OCI-LY7 (cell line): ENCODE measurements around the gene ZNF254. TPM values are rescaled to one million over a fixed set of nuclear protein-coding genes. Genes with fewer than 3 reads are reported as not detected.

Experiments used
- BruUV-seq: library from RNA; stranded (reverse); fragments of 400-500 nt; replicated peaks from 2 replicates; lab custom pipeline; 2021; lab: Mats Ljungman, UMichigan
- CTCF ChIA-PET: fragments of 300-600 bp; sonication (Branson Sonifier 250); formaldehyde crosslinking; loops from one replicate; lab custom pipeline; 2022; ENCODE audit warnings: antibody characterized with exemption; ENCODE audit not compliant: unreplicated experiment; lab: Charles Lee
- POLR2A ChIA-PET: fragments of 300-600 bp; sonication (Branson Sonifier 250); formaldehyde crosslinking; loops from one replicate; lab custom pipeline; 2022; ENCODE audit warnings: antibody characterized with exemption; lab: Charles Lee
- DNase-seq: peaks from one replicate; pipeline ENCODE4 v3.0.0-alpha.2; 2015; ENCODE audit warnings: low spot score
- H2AFZ ChIP-seq: fragments of 200-600 bp; sonication (generic), shearing (Covaris generic); 2 replicates; pipeline ENCODE4 v1.6.1; 2014; ENCODE audit warnings: mild to moderate bottlenecking, antibody characterized with exemption, low read length, moderate library complexity
- H3K27ac ChIP-seq: fragments of 200-600 bp; sonication (generic); 2 replicates; pipeline ENCODE4 v1.5.1; 2014; ENCODE audit warnings: mixed run types, low read depth, mild to moderate bottlenecking, moderate library complexity, low read length, inconsistent platforms; ENCODE audit not compliant: poor library complexity, severe bottlenecking
- H3K36me3 ChIP-seq: fragments of 200-600 bp; sonication (generic); 2 replicates; pipeline ENCODE4 v1.6.1; 2014; ENCODE audit warnings: mild to moderate bottlenecking, antibody characterized with exemption, low read length, moderate library complexity, mixed read lengths; ENCODE audit not compliant: insufficient read depth
- H3K4me1 ChIP-seq: fragments of 200-600 bp; sonication (generic); 2 replicates; pipeline ENCODE4 v1.5.1; 2014; ENCODE audit warnings: mild to moderate bottlenecking, low read length; ENCODE audit not compliant: insufficient read depth, poor library complexity, severe bottlenecking
- H3K4me2 ChIP-seq: fragments of 200-600 bp; sonication (generic); 2 replicates; pipeline ENCODE4 v1.6.1; 2014; ENCODE audit warnings: mild to moderate bottlenecking, low read length
- H3K4me3 ChIP-seq: fragments of 200-600 bp; sonication (generic); 2 replicates; pipeline ENCODE4 v1.5.1; 2014; ENCODE audit warnings: mild to moderate bottlenecking, low read depth, low read length; ENCODE audit not compliant: poor library complexity, severe bottlenecking
- H3K79me2 ChIP-seq: fragments of 200-600 bp; sonication (generic); 2 replicates; pipeline ENCODE4 v1.6.1; 2016; ENCODE audit warnings: low read depth, mild to moderate bottlenecking, low read length, moderate library complexity, mixed read lengths; ENCODE audit not compliant: insufficient read depth
- H3K9me2 ChIP-seq: fragments of 200-600 bp; sonication (generic); 2 replicates; pipeline ENCODE4 v1.6.1; 2016; ENCODE audit warnings: mild to moderate bottlenecking, low read length, mixed read lengths; ENCODE audit not compliant: insufficient read depth
- H3K9me3 ChIP-seq: fragments of 200-600 bp; sonication (generic); 2 replicates; pipeline ENCODE4 v1.6.1; 2014; ENCODE audit warnings: mild to moderate bottlenecking, mixed run types, low read length, mixed read lengths
- H4K20me1 ChIP-seq: fragments of 200-600 bp; sonication (generic); 2 replicates; pipeline ENCODE4 v1.6.1; 2014; ENCODE audit warnings: mild to moderate bottlenecking, antibody characterized with exemption, low read length, moderate library complexity, mixed read lengths; ENCODE audit not compliant: insufficient read depth
- EZH2phosphoT487 ChIP-seq: fragments of 200-600 bp; sonication (generic); IDR thresholded peaks from 2 replicates; pipeline ENCODE4 v1.6.1; 2018; ENCODE audit warnings: low read depth, borderline replicate concordance, mild to moderate bottlenecking, mixed run types, antibody characterized with exemption, low read length, moderate library complexity, mixed read lengths
- intact Hi-C: fragments of 100-400 bp; cut with micrococcal nuclease; formaldehyde crosslinking; loops from one replicate; pipeline ENCODE4 v1.10.0; 2022; ENCODE audit not compliant: unreplicated experiment
- total RNA-seq, 2 experiments: library from RNA; depleted of rRNA in 1 of 2; stranded (reverse); fragments of >200 nt in 1 of 2; shearing (Covaris generic) in 1 of 2; gene quantifications; 2 replicates each; pipeline ENCODE4 v1.2.3, GENCODE V29; 2014 to 2022
- TF ChIP-seq, protein P1 (sequence below): fragments of 200-600 bp; sonication (generic); conservative IDR thresholded peaks from 2 replicates; pipeline ENCODE4 v1.5.1; 2014; ENCODE audit warnings: mild to moderate bottlenecking, antibody characterized with exemption, low read length, moderate library complexity, mixed read lengths

Gene ZNF254
- total RNA-seq, 2 experiments from 2014 or later: 10.1 to 12.2 TPM

- intact Hi-C loops: no loop called here
- Histone ChIP-seq H3K4me3 (no peak overlapping the region), H3K9me2 (no peaks in the 10 kb centered on the region), H3K4me2 (no peak overlapping the region), H2AFZ (no peak overlapping the region), H3K79me2 (no peaks in the 10 kb centered on the region), H3K4me1 (no peaks in the 10 kb centered on the region), H4K20me1 (no peaks in the 10 kb centered on the region), H3K9me3 (no peaks in the 10 kb centered on the region), H3K36me3 (peaks cover 27% of the 10 kb centered on the region), H3K27ac (no peak overlapping the region)
- ChIA-PET CTCF (no interaction called here), POLR2A (no interaction called here)
- no TSS peak for BruUV-seq
- TF ChIP-seq EZH2phosphoT487: no peak
- TF ChIP-seq, protein P1, sequence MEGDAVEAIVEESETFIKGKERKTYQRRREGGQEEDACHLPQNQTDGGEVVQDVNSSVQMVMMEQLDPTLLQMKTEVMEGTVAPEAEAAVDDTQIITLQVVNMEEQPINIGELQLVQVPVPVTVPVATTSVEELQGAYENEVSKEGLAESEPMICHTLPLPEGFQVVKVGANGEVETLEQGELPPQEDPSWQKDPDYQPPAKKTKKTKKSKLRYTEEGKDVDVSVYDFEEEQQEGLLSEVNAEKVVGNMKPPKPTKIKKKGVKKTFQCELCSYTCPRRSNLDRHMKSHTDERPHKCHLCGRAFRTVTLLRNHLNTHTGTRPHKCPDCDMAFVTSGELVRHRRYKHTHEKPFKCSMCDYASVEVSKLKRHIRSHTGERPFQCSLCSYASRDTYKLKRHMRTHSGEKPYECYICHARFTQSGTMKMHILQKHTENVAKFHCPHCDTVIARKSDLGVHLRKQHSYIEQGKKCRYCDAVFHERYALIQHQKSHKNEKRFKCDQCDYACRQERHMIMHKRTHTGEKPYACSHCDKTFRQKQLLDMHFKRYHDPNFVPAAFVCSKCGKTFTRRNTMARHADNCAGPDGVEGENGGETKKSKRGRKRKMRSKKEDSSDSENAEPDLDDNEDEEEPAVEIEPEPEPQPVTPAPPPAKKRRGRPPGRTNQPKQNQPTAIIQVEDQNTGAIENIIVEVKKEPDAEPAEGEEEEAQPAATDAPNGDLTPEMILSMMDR: no peak
- DNase-seq: no peak
These were observed 32.7 kb upstream of the ZNF254 start for GRCh38 chr19:24054044-24054935.

DNA sequence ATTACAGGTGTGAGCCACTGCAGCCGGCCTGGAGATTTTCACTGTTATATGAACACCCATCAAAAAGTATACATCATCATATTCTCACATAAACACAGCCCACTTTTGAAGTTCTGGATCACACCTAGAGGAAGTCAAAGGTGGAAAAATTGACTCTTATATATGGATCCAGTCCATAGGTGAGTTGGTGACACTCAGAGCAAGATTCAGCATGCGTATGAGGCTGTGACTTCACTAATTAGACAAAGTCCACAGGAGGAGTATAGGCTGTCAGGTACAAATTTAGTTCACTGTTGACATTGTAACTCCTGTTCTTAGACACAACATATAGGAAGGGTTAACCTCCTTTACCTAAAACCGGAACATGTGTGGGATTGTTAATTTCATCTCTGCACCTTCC, 31.4 kb upstream of the ZNF254 start:
- H3K4me2 ChIP-seq: no peak overlapping the region
- TF ChIP-seq, protein P1: no peak
- no peak for TF ChIP-seq EZH2phosphoT487
- intact Hi-C loops: no loop called here
- H3K36me3 ChIP-seq: peaks cover 20% of the 10 kb centered on the region
- ChIA-PET CTCF (no interaction called here), POLR2A (no interaction called here)
- DNase-seq: no peak
- no peak overlapping the region for H2AFZ ChIP-seq
- H3K4me3 ChIP-seq: no peak overlapping the region
- no peaks in the 10 kb centered on the region for H3K9me3 ChIP-seq
- H3K79me2 ChIP-seq: no peaks in the 10 kb centered on the region
- H3K27ac ChIP-seq: no peak overlapping the region
- BruUV-seq: no TSS peak
- no peaks in the 10 kb centered on the region for H3K4me1 ChIP-seq
- H3K9me2 ChIP-seq: no peaks in the 10 kb centered on the region
- H4K20me1 ChIP-seq: no peaks in the 10 kb centered on the region

DNA sequence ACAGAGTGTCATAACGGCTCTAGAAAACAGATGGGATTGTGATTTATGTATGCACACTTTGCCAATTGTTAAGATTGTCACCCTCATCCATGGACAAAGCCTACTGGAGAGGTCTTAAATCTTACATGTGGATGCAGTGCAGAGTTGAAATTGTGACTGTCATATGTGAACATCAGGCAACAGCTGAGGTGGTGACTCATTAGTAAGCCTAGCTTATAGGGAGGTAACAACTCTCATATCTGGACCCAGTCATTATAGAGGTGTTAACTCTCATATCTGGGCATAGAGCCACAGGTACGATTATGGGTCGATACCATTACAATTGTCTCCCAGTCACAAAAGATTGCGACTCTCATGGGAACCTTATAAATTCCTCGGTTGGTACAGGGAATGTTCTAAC, 29.8 kb upstream of the ZNF254 start:
- TF ChIP-seq, protein P1: no peak
- TF ChIP-seq EZH2phosphoT487: no peak
- Histone ChIP-seq H2AFZ (no peak overlapping the region), H3K36me3 (peaks cover 16% of the 10 kb centered on the region; the same call in 1 of the 2 replicates), H3K27ac (no peak overlapping the region), H3K4me2 (no peak overlapping the region), H3K4me3 (no peak overlapping the region), H3K4me1 (no peaks in the 10 kb centered on the region), H4K20me1 (no peaks in the 10 kb centered on the region), H3K79me2 (no peaks in the 10 kb centered on the region), H3K9me2 (no peaks in the 10 kb centered on the region), H3K9me3 (no peaks in the 10 kb centered on the region)
- ChIA-PET CTCF (no interaction called here), POLR2A (no interaction called here)
- BruUV-seq: no TSS peak
- intact Hi-C loops: no loop called here
- DNase-seq: no peak
